Smooth muscle cell (in vitro differentiated cells): Measurements from ENCODE around the gene TRIM47. TPM values are rescaled to one million over a fixed set of nuclear protein-coding genes. Genes with fewer than 3 reads are reported as not detected.
"Not testable (repeated sequence)": the region's sequence is repeated elsewhere in the genome, so short reads cannot be mapped to it uniquely, and the experiment has no call there.

ENCODE experiments used
- DNase-seq: peaks from one replicate; lab custom pipeline; 2025; ENCODE audit not compliant: unreplicated experiment; lab: John Stamatoyannopoulos, UW
- H2AFZ ChIP-seq: fragments of 200-600 bp; sonication (generic); 2 replicates; pipeline ENCODE4 v1.6.0; 2016; ENCODE audit warnings: antibody characterized with exemption, low read depth, mild to moderate bottlenecking
- H3F3A ChIP-seq: fragments of 200-600 bp; sonication (generic); 2 replicates; pipeline ENCODE4 v1.6.0; 2017; ENCODE audit warnings: antibody characterized with exemption, low read depth
- H3K27ac ChIP-seq: fragments of 200-600 bp; sonication (generic); 2 replicates; pipeline ENCODE4 v1.5.1; 2016; ENCODE audit warnings: low read depth, mild to moderate bottlenecking
- H3K27me3 ChIP-seq: fragments of 200-600 bp; sonication (generic); 2 replicates; pipeline ENCODE4 v1.6.1; 2016; ENCODE audit warnings: low read depth, mild to moderate bottlenecking
- H3K36me3 ChIP-seq: fragments of 200-600 bp; sonication (generic); 2 replicates; pipeline ENCODE4 v1.5.1; 2016; ENCODE audit warnings: low read depth
- H3K4me1 ChIP-seq: fragments of 200-600 bp; sonication (generic); 2 replicates; pipeline ENCODE4 v1.5.1; 2016; ENCODE audit warnings: low read depth
- H3K4me2 ChIP-seq: fragments of 200-600 bp; sonication (generic); 2 replicates; pipeline ENCODE4 v1.6.0; 2016; ENCODE audit warnings: mild to moderate bottlenecking
- H3K4me3 ChIP-seq: fragments of 200-600 bp; sonication (generic); 2 replicates; pipeline ENCODE4 v1.5.1; 2016; ENCODE audit warnings: mild to moderate bottlenecking
- H3K79me2 ChIP-seq: fragments of 200-600 bp; sonication (generic); 2 replicates; pipeline ENCODE4 v1.6.0; 2016; ENCODE audit warnings: low read depth, mild to moderate bottlenecking
- H3K9ac ChIP-seq: fragments of 200-600 bp; sonication (generic); 2 replicates; pipeline ENCODE4 v1.6.0; 2016; ENCODE audit warnings: low read depth
- H3K9me3 ChIP-seq: fragments of 200-600 bp; sonication (generic); replicated peaks from 2 replicates; pipeline ENCODE4 v1.5.1; 2016; ENCODE audit warnings: low read depth
- H4K20me1 ChIP-seq: fragments of 200-600 bp; sonication (generic); 2 replicates; pipeline ENCODE4 v1.6.0; 2016; ENCODE audit warnings: low read depth
- CTCF ChIP-seq: fragments of 200-600 bp; sonication (generic); IDR thresholded peaks from 2 replicates; pipeline ENCODE4 v1.5.1; 2017; ENCODE audit warnings: borderline replicate concordance, mild to moderate bottlenecking, antibody characterized with exemption; ENCODE audit not compliant: insufficient read depth, poor library complexity, severe bottlenecking
- WGBS: methylation state at CpG from one replicate; pipeline ENCODE4 v1.1.7; 2016; ENCODE audit warnings: low lambda C conversion rate; 5-methylcytosine and 5-hydroxymethylcytosine counted together
- polyA plus RNA-seq: library from polyadenylated mRNA; unstranded; fragments of >200 nt; fragmentation: Nextera tagmentation; extraction: Ambion mirVana; gene quantifications from 2 replicates; pipeline ENCODE4 v1.2.1, GENCODE V29; 2016
- total RNA-seq: library from RNA; depleted of rRNA; stranded (reverse); fragments of >200 nt; gene quantifications from 2 replicates; pipeline ENCODE4 v1.2.3, GENCODE V29; 2014

The TRIM47 gene
- total and polyA plus RNA-seq, 2 experiments from 2014 or later, result 8.7 to 16.1 TPM

GRCh38 chr17:75891022-75891604, 12.7 kb upstream of the TRIM47 start:
- peaks cover 5% of the 10 kb centered on the region for H4K20me1 ChIP-seq
- H3F3A ChIP-seq, result no peaks in the 10 kb centered on the region
- H3K4me3 ChIP-seq, result no peak overlapping the region
- no peaks in the 10 kb centered on the region for H3K36me3 ChIP-seq
- H3K79me2 ChIP-seq, result peaks cover 9% of the 10 kb centered on the region
- no peaks in the 10 kb centered on the region for H3K9me3 ChIP-seq
- H3K4me1 ChIP-seq, result peaks cover 13% of the 10 kb centered on the region
- H3K9ac ChIP-seq, result no peak overlapping the region
- no peak for TF ChIP-seq CTCF
- no peak overlapping the region for H3K4me2 ChIP-seq
- no peak overlapping the region for H3K27ac ChIP-seq
- WGBS, result 93% methylated on average over 31 of the region's 31 CpGs
- H3K27me3 ChIP-seq, result no peaks in the 10 kb centered on the region
- DNase-seq, result no peak
- H2AFZ ChIP-seq, result no peak overlapping the region

- no peak for DNase-seq
- TF ChIP-seq CTCF, result no peak
- Histone ChIP-seq H3K4me2 (no peak overlapping the region), H3K36me3 (no peaks in the 10 kb centered on the region), H2AFZ (no peak overlapping the region), H4K20me1 (peaks cover 5% of the 10 kb centered on the region), H3F3A (no peaks in the 10 kb centered on the region), H3K4me3 (no peak overlapping the region), H3K9me3 (no peaks in the 10 kb centered on the region), H3K79me2 (no peaks in the 10 kb centered on the region), H3K27ac (no peak overlapping the region), H3K27me3 (no peaks in the 10 kb centered on the region), H3K9ac (no peak overlapping the region), H3K4me1 (no peaks in the 10 kb centered on the region)
- 91% methylated on average over 6 of the region's 6 CpGs for WGBS
Observed at GRCh38 chr17:75889454-75889853, 11.1 kb upstream of the TRIM47 start.

- Histone ChIP-seq H3K27ac (no peak overlapping the region), H4K20me1 (peaks cover 5% of the 10 kb centered on the region), H3F3A (no peaks in the 10 kb centered on the region), H3K4me1 (no peaks in the 10 kb centered on the region), H3K9ac (no peak overlapping the region), H3K4me2 (no peak overlapping the region), H3K79me2 (no peaks in the 10 kb centered on the region), H3K36me3 (no peaks in the 10 kb centered on the region), H3K9me3 (no peaks in the 10 kb centered on the region), H3K4me3 (no peak overlapping the region), H2AFZ (no peak overlapping the region), H3K27me3 (no peaks in the 10 kb centered on the region)
- DNase-seq, result no peak
- TF ChIP-seq CTCF, result no peak
- WGBS, result 86% methylated on average over 6 of the region's 6 CpGs
Observed at GRCh38 chr17:75888484-75888883, 10.1 kb upstream of the TRIM47 start.

- not testable (repeated sequence) for H3K27me3 ChIP-seq, H3K79me2 ChIP-seq, H4K20me1 ChIP-seq, H2AFZ ChIP-seq, H3K9me3 ChIP-seq, H3K9ac ChIP-seq, H3K4me3 ChIP-seq, DNase-seq, H3F3A ChIP-seq, H3K4me2 ChIP-seq, H3K4me1 ChIP-seq, H3K27ac ChIP-seq, H3K36me3 ChIP-seq
- WGBS, result 93% methylated on average over 9 of the region's 9 CpGs
Observed at GRCh38 chr17:75885860-75886259, 7.5 kb upstream of the TRIM47 start.
